Sigmoid colon (tissue), 4 donors: ENCODE results near the gene PRMT1.

Experiments
- CTCF ChIP-seq, 4 experiments: fragments of 450-650 bp in 3 of 4; fragments of 200-600 bp in 1 of 4; IDR thresholded peaks; one replicate each; pipeline ENCODE4 v1.5.1; 2016 to 2019; ENCODE audit warnings: antibody characterized with exemption in 4 of 4, mild to moderate bottlenecking in 3 of 4, moderate library complexity in 2 of 4
- EP300 ChIP-seq, 4 donors: sonication (generic); formaldehyde crosslinking; IDR thresholded peaks; one replicate each; pipeline ENCODE4 v1.6.1; 2017; ENCODE audit warnings: antibody characterized with exemption in 4 of 4

GRCh38 chr19:49672131-49672919 lies 4.7 kb upstream of the PRMT1 start:
- no peak for TF ChIP-seq EP300 (IDR thresholded peaks at IDR 0.05)
- TF ChIP-seq CTCF (IDR thresholded peaks at IDR 0.05), result peak; percentile 66 to 92 (median 80)
